T-helper 17 cell (primary cell): ENCODE results near the gene FAM163A. TPM values are rescaled to one million over a fixed set of nuclear protein-coding genes. Genes with fewer than 3 reads are reported as not detected.

Experiments
- ATAC-seq: fragments of 150-1000 bp; cut with Tn5 transposase; 2 replicates; pipeline ENCODE4 v1.10.0; 2021; ENCODE audit warnings: mild to moderate bottlenecking, moderate library complexity
- DNase-seq, 3 donors: peaks; one replicate each; pipeline versions ENCODE4 v3.0.0 to v3.0.0-alpha.2; 2020 to 2021
- H3K9me3 ChIP-seq: one replicate; pipeline ENCODE4 v1.7.0; 2013; ENCODE audit warnings: low read length, mild to moderate bottlenecking; ENCODE audit not compliant: control insufficient read depth, poor library complexity, severe bottlenecking
- H3K27ac Mint-ChIP-seq: one replicate; pipeline ENCODE4 v1.8.0; 2022; ENCODE audit warnings: mild to moderate bottlenecking, moderate library complexity, mixed read lengths
- H3K27me3 Mint-ChIP-seq: one replicate; pipeline ENCODE4 v1.8.0; 2022; ENCODE audit warnings: mixed read lengths
- H3K36me3 Mint-ChIP-seq: one replicate; pipeline ENCODE4 v1.8.0; 2022; ENCODE audit warnings: low read depth, mixed read lengths
- H3K4me1 Mint-ChIP-seq: one replicate; pipeline ENCODE4 v1.8.0; 2022; ENCODE audit warnings: mild to moderate bottlenecking, mixed read lengths
- H3K4me3 Mint-ChIP-seq: one replicate; pipeline ENCODE4 v1.8.0; 2022; ENCODE audit warnings: mild to moderate bottlenecking, moderate library complexity, mixed read lengths
- total RNA-seq, 4 donors: library from RNA in 2 of 4; stranded (reverse) in 2 of 4; gene quantifications; one replicate each; pipeline ENCODE4 v1.2.3 and lab custom pipeline; 2022 to 2026

FAM163A gene
- total RNA-seq, 2 donors from 2014 or later: 0.10 TPM; not detected in 1

- DNase-seq (no peak), ATAC-seq (no peak)
- H3K27me3 Mint-ChIP-seq: peaks cover 31% of the 10 kb centered on the region
- H3K27ac Mint-ChIP-seq: peak overlapping the region; percentile 6
- H3K4me3 Mint-ChIP-seq: no peak overlapping the region
- peaks cover 6% of the 10 kb centered on the region for H3K4me1 Mint-ChIP-seq
- no peaks in the 10 kb centered on the region for H3K36me3 Mint-ChIP-seq
- no peaks in the 10 kb centered on the region for H3K9me3 ChIP-seq
These were observed 62.5 kb downstream of the FAM163A start for GRCh38 chr1:179805291-179806195.

DNA sequence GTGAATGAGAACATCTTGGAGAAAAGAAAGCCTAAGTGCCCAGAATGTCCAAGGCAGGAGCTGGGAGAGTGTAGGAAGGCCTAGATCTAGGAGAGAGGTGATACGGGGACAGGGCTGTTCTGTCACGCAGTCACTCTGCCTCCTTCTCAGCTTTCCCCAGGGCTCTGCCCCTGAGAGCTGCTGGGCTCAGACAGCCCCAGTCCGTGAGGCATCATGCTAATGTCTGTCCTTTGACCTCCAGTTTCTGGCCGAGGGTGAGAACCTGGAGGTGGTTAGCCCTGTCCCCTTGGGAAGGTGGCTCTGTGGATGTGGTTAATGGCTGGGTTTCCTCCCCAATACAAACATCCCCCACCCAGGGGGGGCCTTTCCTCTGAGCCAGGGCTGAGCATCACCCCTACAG is 63.2 kb downstream of the FAM163A start:
- DNase-seq: no peak
- Mint-ChIP-seq H3K27me3 (peaks cover 39% of the 10 kb centered on the region), H3K36me3 (no peaks in the 10 kb centered on the region), H3K4me3 (no peak overlapping the region), H3K4me1 (peaks cover 6% of the 10 kb centered on the region), H3K27ac (peak overlapping the region; percentile 21)
- ATAC-seq: no peak
- H3K9me3 ChIP-seq: no peaks in the 10 kb centered on the region

DNA sequence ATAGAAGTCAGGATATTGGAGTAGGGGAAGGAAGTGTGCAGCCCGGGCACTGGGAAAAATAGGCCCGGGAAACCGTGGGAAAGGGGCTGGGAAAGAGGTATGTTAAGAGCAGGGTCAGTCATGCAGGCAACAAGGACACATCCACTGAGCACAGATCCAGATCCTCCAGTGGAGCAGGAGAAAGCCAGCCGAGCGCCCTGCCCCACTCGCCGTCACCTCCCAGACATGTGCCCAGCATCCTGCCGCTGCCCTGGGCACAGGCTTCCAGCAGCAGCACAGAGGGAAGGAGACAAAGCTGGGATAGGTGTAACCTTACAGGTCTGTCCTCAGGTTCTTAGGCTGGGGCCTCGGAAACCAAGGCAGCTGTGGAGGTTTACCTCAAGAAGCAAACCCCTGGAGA is 64.2 kb downstream of the FAM163A start:
- peaks cover 6% of the 10 kb centered on the region for H3K4me1 Mint-ChIP-seq
- ATAC-seq (no peak), DNase-seq (no peak)
- no peak overlapping the region for H3K4me3 Mint-ChIP-seq
- no peaks in the 10 kb centered on the region for H3K9me3 ChIP-seq
- peaks cover 42% of the 10 kb centered on the region for H3K27me3 Mint-ChIP-seq
- H3K27ac Mint-ChIP-seq: no peak overlapping the region
- H3K36me3 Mint-ChIP-seq: no peaks in the 10 kb centered on the region

DNA sequence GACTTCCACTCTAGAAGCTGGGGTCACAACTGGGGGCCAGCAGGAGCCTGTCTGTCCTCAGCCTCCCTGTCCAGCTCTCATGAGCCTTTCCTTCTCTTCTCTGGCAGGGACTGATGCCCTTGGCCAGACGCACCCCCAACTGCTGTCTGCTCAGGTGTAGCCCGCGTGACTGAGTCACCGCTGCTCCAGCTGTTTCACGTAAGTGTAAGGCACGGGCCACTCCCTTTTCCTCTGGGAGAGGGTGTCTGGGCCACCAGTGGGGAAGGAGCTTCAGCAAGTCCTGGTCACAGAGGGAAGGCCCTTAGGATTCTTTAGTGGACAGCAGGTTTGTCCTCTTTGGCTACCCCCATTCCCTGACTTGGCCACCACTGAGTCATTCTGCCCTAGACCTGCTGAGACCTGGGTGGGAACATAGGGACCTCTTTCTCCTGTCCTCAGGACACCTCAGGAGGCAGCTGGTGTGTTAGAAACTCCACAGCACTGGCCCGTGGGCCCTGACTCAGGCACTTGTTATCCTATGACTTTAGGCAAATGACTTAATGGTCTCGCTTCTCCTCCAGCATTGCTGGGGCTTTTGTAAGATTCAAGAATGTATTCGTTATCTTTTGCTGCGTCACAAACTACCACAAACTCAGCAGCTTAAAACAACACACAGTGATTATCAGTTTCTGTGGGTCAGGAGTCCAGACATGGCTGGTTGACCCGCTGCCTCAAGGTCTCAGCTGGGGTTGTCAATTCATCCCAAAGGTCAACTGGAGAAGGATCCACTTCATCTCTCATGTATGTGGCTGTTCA is 64.8 kb downstream of the FAM163A start:
- Mint-ChIP-seq H3K27ac (peak overlapping the region; percentile 37), H3K36me3 (no peaks in the 10 kb centered on the region), H3K4me3 (no peak overlapping the region), H3K27me3 (peaks cover 41% of the 10 kb centered on the region), H3K4me1 (peaks cover 6% of the 10 kb centered on the region)
- ATAC-seq: no peak
- no peaks in the 10 kb centered on the region for H3K9me3 ChIP-seq
- no peak for DNase-seq

DNA sequence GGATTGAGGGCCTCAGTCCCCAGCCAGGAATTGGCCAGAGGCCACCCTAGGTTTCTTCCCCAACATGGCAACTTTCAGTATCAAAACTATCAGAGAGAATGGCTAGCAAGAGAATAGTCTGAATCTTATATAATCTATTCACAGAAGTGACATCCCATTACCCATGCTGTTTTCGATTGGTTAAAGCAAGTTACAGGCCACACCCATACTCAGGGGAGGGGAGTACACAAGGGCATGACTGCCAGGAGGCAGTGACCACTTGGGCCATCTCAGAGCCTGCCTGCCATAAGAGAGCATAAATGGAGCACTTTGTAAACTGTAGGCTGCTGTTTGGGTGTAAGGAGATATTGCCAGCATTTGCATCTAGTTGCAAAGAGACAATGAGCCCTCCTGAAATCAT is 65.4 kb downstream of the FAM163A start:
- Mint-ChIP-seq H3K4me1 (peaks cover 6% of the 10 kb centered on the region), H3K36me3 (no peaks in the 10 kb centered on the region), H3K4me3 (no peak overlapping the region), H3K27ac (peak overlapping the region; percentile 37), H3K27me3 (peaks cover 41% of the 10 kb centered on the region)
- no peak for DNase-seq
- ATAC-seq: no peak
- no peaks in the 10 kb centered on the region for H3K9me3 ChIP-seq

- DNase-seq: peak; percentile 57 to 64 (median 57)
- peak; percentile 77 for ATAC-seq
- no peaks in the 10 kb centered on the region for H3K9me3 ChIP-seq
- H3K4me1 Mint-ChIP-seq: peaks cover 6% of the 10 kb centered on the region
- H3K27me3 Mint-ChIP-seq: peaks cover 33% of the 10 kb centered on the region
- H3K27ac Mint-ChIP-seq: peak overlapping the region; percentile 79
- no peaks in the 10 kb centered on the region for H3K36me3 Mint-ChIP-seq
- H3K4me3 Mint-ChIP-seq: no peak overlapping the region
These were observed 66.6 kb downstream of the FAM163A start for GRCh38 chr1:179809506-179810366.

- H3K4me1 Mint-ChIP-seq: peaks cover 11% of the 10 kb centered on the region
- no peaks in the 10 kb centered on the region for H3K36me3 Mint-ChIP-seq
- H3K27me3 Mint-ChIP-seq: peaks cover 32% of the 10 kb centered on the region
- peak overlapping the region; percentile 79 for H3K27ac Mint-ChIP-seq
- H3K4me3 Mint-ChIP-seq: peak overlapping the region; percentile 12
- ATAC-seq: no peak
- no peak for DNase-seq
- no peaks in the 10 kb centered on the region for H3K9me3 ChIP-seq
These were observed 67.2 kb downstream of the FAM163A start for GRCh38 chr1:179810367-179810715.

DNA sequence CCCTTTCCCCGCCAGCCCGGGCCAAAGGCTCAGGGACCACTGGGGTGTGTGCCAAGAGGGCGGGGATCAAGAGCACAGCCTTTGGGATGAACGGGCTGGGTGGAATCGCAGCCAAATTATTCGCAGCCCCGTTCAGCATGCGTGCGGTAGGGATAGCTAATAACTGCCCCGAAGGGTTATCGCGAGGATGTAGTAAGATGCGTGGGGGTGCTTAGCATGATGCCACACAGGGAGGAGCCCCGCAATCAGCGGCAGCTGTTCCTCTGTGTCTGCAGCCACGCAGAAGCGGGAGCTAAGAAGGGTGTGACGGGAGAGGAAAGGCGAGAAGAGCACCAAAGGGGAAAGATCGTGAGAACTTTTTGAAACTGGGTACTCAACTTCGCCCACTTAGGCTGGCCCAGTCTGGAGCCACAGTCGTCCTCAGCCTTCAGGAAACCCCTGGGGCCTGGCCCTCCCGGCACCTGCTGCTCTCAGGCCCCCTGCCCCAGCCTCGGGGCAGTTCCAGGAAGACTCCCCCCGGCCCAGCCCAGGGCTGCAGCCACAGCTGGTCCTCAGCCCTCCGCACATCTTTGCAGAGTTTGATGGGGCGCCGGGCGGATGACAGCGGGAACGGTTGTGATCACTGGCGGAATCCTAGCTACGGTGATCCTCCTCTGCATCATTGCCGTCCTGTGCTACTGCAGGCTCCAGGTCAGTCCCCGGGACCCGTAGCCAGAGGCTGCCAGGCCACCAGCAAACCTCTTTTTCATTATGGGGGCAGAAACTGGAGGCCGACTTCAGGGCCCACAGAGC is 69.6 kb downstream of the FAM163A start:
- DNase-seq (no peak), ATAC-seq (no peak)
- peak overlapping the region; percentile 49 for H3K4me3 Mint-ChIP-seq
- H3K4me1 Mint-ChIP-seq: peaks cover 15% of the 10 kb centered on the region
- H3K9me3 ChIP-seq: no peaks in the 10 kb centered on the region
- H3K27ac Mint-ChIP-seq: peak overlapping the region; percentile 81
- H3K27me3 Mint-ChIP-seq: peaks cover 25% of the 10 kb centered on the region
- H3K36me3 Mint-ChIP-seq: no peaks in the 10 kb centered on the region

- Mint-ChIP-seq H3K27ac (peak overlapping the region; percentile 97), H3K4me1 (peaks cover 15% of the 10 kb centered on the region), H3K27me3 (peaks cover 25% of the 10 kb centered on the region), H3K4me3 (peak overlapping the region; percentile 96), H3K36me3 (no peaks in the 10 kb centered on the region)
- DNase-seq: no peak
- no peak for ATAC-seq
- H3K9me3 ChIP-seq: no peaks in the 10 kb centered on the region
These were observed 70.8 kb downstream of the FAM163A start for GRCh38 chr1:179813626-179814545.

DNA sequence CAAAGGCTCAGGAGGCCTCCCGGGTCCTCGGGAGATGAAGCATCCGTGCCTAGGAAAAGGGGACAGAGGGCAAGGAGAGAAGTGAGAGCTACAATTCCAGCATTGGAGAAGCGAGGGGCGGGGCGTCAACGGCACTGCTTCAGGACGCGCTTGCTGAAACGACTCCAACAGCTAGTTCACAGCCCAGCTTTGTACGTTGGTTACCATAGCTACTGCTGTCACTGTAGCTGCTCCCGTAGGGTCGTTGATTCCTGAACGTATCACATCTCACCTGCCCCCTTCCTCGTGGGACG is 71.4 kb downstream of the FAM163A start:
- DNase-seq: peak in 1 of 3 donors; percentile 36
- Mint-ChIP-seq H3K36me3 (no peaks in the 10 kb centered on the region), H3K27ac (peak overlapping the region; percentile 97), H3K27me3 (peaks cover 25% of the 10 kb centered on the region), H3K4me3 (peak overlapping the region; percentile 96), H3K4me1 (peaks cover 15% of the 10 kb centered on the region)
- no peak for ATAC-seq
- no peaks in the 10 kb centered on the region for H3K9me3 ChIP-seq

DNA sequence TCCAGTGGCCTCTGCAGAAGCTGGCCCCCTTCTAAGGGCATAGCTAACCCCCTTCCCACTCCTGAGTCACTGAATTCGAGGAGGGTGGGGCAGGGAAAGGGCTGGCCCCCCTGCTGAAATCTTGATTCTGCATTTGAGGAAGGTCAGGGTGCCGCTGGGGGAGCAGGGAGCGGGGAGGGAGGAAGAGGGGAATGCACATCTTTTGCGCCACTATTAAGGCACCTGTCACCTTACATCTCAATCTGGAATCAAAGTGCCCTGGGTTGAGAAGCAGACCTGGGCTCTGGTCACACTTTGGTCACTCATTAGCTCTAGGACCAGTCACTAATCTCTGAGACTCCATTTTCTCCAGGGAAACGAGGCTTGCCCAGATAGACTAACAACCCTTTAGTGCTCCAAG is 72.5 kb downstream of the FAM163A start:
- H3K27ac Mint-ChIP-seq: peak overlapping the region; percentile 97
- no peak for DNase-seq
- H3K27me3 Mint-ChIP-seq: peaks cover 15% of the 10 kb centered on the region
- peaks cover 9% of the 10 kb centered on the region for H3K4me1 Mint-ChIP-seq
- H3K4me3 Mint-ChIP-seq: peak overlapping the region; percentile 96
- no peaks in the 10 kb centered on the region for H3K9me3 ChIP-seq
- H3K36me3 Mint-ChIP-seq: no peaks in the 10 kb centered on the region
- ATAC-seq: no peak
